Small intestine (tissue), 7 donors: ENCODE results near the gene SPIRE2. TPM values are rescaled to one million over a fixed set of nuclear protein-coding genes. Genes with fewer than 3 reads are reported as not detected.

Source experiments
- DNase-seq, 2 donors: peaks; one replicate each; pipeline versions ENCODE4 v3.0.0 to v3.0.0-alpha.2; 2013
- FAIRE-seq: peaks from 2 replicates; lab custom pipeline; 2012; peaks lifted over from hg19 to GRCh38; lab: Jason Lieb, UNC
- H3K27ac ChIP-seq, 3 donors: one replicate each; pipeline ENCODE4 v1.5.1; 2013; ENCODE audit warnings: low read length in 2 of 3, mild to moderate bottlenecking in 2 of 3, control low read depth in 1 of 3, inconsistent platforms in 1 of 3, low read depth in 1 of 3, moderate library complexity in 1 of 3
- H3K27me3 ChIP-seq, 3 donors: one replicate each; pipeline ENCODE4 v1.6.1; 2013; ENCODE audit warnings: low read length in 3 of 3, inconsistent platforms in 1 of 3; ENCODE audit not compliant: control insufficient read depth in 3 of 3, insufficient read depth in 3 of 3
- H3K36me3 ChIP-seq, 3 donors: one replicate each; pipeline ENCODE4 v1.6.1; 2013; ENCODE audit warnings: low read length in 3 of 3, inconsistent platforms in 1 of 3, low read depth in 1 of 3, mild to moderate bottlenecking in 1 of 3, moderate library complexity in 1 of 3; ENCODE audit not compliant: control insufficient read depth in 3 of 3, insufficient read depth in 2 of 3
- H3K4me1 ChIP-seq, 3 donors: one replicate each; pipeline ENCODE4 v1.6.1; 2013; ENCODE audit warnings: low read length in 2 of 3, inconsistent platforms in 1 of 3, low read depth in 1 of 3, mild to moderate bottlenecking in 1 of 3, moderate library complexity in 1 of 3; ENCODE audit not compliant: control insufficient read depth in 3 of 3, insufficient read depth in 2 of 3
- H3K4me3 ChIP-seq, 3 donors: one replicate each; pipeline ENCODE4 v1.5.1; 2013; ENCODE audit warnings: low read length in 3 of 3, control low read depth in 1 of 3, inconsistent platforms in 1 of 3, low read depth in 1 of 3, mild to moderate bottlenecking in 1 of 3, moderate library complexity in 1 of 3
- H3K9me3 ChIP-seq, 2 donors: one replicate each; pipeline ENCODE4 v1.6.1; 2013; ENCODE audit warnings: low read depth in 1 of 2, low read length in 1 of 2; ENCODE audit not compliant: control insufficient read depth in 2 of 2, insufficient read depth in 1 of 2
- WGBS, 3 donors: extraction: QIAGEN DNeasy Blood & Tissue Kit; methylation state at CpG; one replicate each; pipeline ENCODE4 v1.1.7; 2013; 5-methylcytosine and 5-hydroxymethylcytosine counted together
- polyA plus RNA-seq, 4 donors: library from polyadenylated mRNA; stranded (reverse) in 3 of 4; unstranded in 1 of 4; fragments of 200-250 nt in 3 of 4; fragments of 120-200 nt in 1 of 4; gene quantifications; one replicate each; pipeline versions ENCODE4 v1.2.1 to v1.2.3, GENCODE V29; 2013
- donor health status: healthy with polysubstance abuse.
- donor health status: control.
- donor health status: control.
- donor health status: Bipolar disorder and iron deficiency.
- donor health status: healthy.

Gene SPIRE2
- polyA plus RNA-seq, 4 donors = 19.6 to 61.5 (median 44.9) TPM

- no peaks in the 10 kb centered on the region for H3K4me1 ChIP-seq
- DNase-seq = no peak
- no peak for FAIRE-seq
- no peak overlapping the region for H3K4me3 ChIP-seq
- WGBS, 3 donors = 97 to 98% (median 98%) methylated on average over 14 of the region's 14 CpGs
- no peak overlapping the region for H3K27ac ChIP-seq
- no peaks in the 10 kb centered on the region for H3K9me3 ChIP-seq
- H3K36me3 ChIP-seq = peaks cover 14 to 93% (median 29%) of the 10 kb centered on the region in 3 donors
- H3K27me3 ChIP-seq = no peaks in the 10 kb centered on the region
Observed at GRCh38 chr16:89887243-89887642, 59.0 kb downstream of the SPIRE2 start.

- 71 to 90% (median 78%) methylated on average over 9 of the region's 9 CpGs for WGBS, 3 donors
- H3K27me3 ChIP-seq = no peaks in the 10 kb centered on the region
- H3K9me3 ChIP-seq = no peaks in the 10 kb centered on the region
- H3K36me3 ChIP-seq = peaks cover 11 to 91% (median 26%) of the 10 kb centered on the region in 3 donors
- H3K27ac ChIP-seq = no peak overlapping the region
- DNase-seq = no peak
- no peaks in the 10 kb centered on the region for H3K4me1 ChIP-seq
- H3K4me3 ChIP-seq = no peak overlapping the region
- FAIRE-seq = no peak
Observed at GRCh38 chr16:89890200-89890599, 61.9 kb downstream of the SPIRE2 start.

GRCh38 chr16:89890886-89891657 lies 62.8 kb downstream of the SPIRE2 start:
- Histone ChIP-seq H3K27me3 (no peaks in the 10 kb centered on the region), H3K4me1 (no peaks in the 10 kb centered on the region), H3K27ac (no peak overlapping the region), H3K9me3 (no peaks in the 10 kb centered on the region), H3K36me3 (peaks cover 8 to 92% (median 31%) of the 10 kb centered on the region in 3 donors), H3K4me3 (no peak overlapping the region)
- no peak for DNase-seq
- WGBS, 3 donors = 91 to 92% (median 91%) methylated on average over 13 to 16 of the region's 16 CpGs
- no peak for FAIRE-seq

GRCh38 chr16:89892055-89892630 lies 63.9 kb downstream of the SPIRE2 start:
- H3K4me3 ChIP-seq = no peak overlapping the region
- H3K36me3 ChIP-seq = peaks cover 6 to 93% (median 34%) of the 10 kb centered on the region in 3 donors
- no peak for DNase-seq
- H3K27me3 ChIP-seq = no peaks in the 10 kb centered on the region
- WGBS, 3 donors = 94 to 97% (median 95%) methylated on average over 17 to 18 of the region's 18 CpGs
- no peaks in the 10 kb centered on the region for H3K9me3 ChIP-seq
- no peak overlapping the region for H3K27ac ChIP-seq
- no peak for FAIRE-seq
- no peaks in the 10 kb centered on the region for H3K4me1 ChIP-seq

- WGBS, 3 donors = 95 to 98% (median 97%) methylated on average over 9 of the region's 9 CpGs
- peaks cover 2 to 93% (median 32%) of the 10 kb centered on the region in 3 donors for H3K36me3 ChIP-seq
- H3K27me3 ChIP-seq = no peaks in the 10 kb centered on the region
Observed at GRCh38 chr16:89892635-89893034, 64.4 kb downstream of the SPIRE2 start.

GRCh38 chr16:89893642-89894548 lies 65.6 kb downstream of the SPIRE2 start:
- FAIRE-seq (no peak), DNase-seq (no peak)
- H3K36me3 ChIP-seq = peaks cover 6 to 94% (median 30%) of the 10 kb centered on the region in 3 donors
- no peaks in the 10 kb centered on the region for H3K9me3 ChIP-seq
- H3K27ac ChIP-seq = no peak overlapping the region
- H3K27me3 ChIP-seq = no peaks in the 10 kb centered on the region
- 95 to 96% (median 95%) methylated on average over 43 to 45 of the region's 45 CpGs for WGBS, 3 donors
- H3K4me3 ChIP-seq = no peak overlapping the region
- H3K4me1 ChIP-seq = no peaks in the 10 kb centered on the region

More at GRCh38 chr16:89892635-89893034, 64.4 kb downstream of the SPIRE2 start:
- DNase-seq (no peak), FAIRE-seq (no peak)
- Histone ChIP-seq H3K9me3 (no peaks in the 10 kb centered on the region), H3K4me1 (no peaks in the 10 kb centered on the region), H3K27ac (no peak overlapping the region), H3K4me3 (no peak overlapping the region)

- FAIRE-seq (no peak), DNase-seq (no peak)
- Histone ChIP-seq H3K27ac (no peak overlapping the region), H3K9me3 (no peaks in the 10 kb centered on the region), H3K36me3 (peaks cover 12 to 97% (median 42%) of the 10 kb centered on the region in 3 donors), H3K4me1 (no peaks in the 10 kb centered on the region), H3K4me3 (no peak overlapping the region), H3K27me3 (no peaks in the 10 kb centered on the region)
- 92 to 95% (median 94%) methylated on average over 25 to 26 of the region's 26 CpGs for WGBS, 3 donors
Observed at GRCh38 chr16:89895482-89896250, 67.4 kb downstream of the SPIRE2 start.
